GM12878 (cell line): ENCODE results near the gene CATSPERZ. TPM values are rescaled to one million over a fixed set of nuclear protein-coding genes. Genes with fewer than 3 reads are reported as not detected.

Experiments
- ATAC-seq: fragments of 200-7000 bp; cut with Tn5 transposase; 3 replicates; pipeline ENCODE4 v1.9.1; 2020; ENCODE audit warnings: mild to moderate bottlenecking, moderate library complexity
- BruUV-seq: library from RNA; stranded (reverse); fragments of 400-500 nt; replicated peaks from 2 replicates; lab custom pipeline; 2021; lab: Mats Ljungman, UMichigan
- CTCF ChIA-PET: fragments of 300-600 bp; sonication (Branson Sonifier 250); formaldehyde crosslinking; extraction: SDS; loops from one replicate; lab custom pipeline; 2021; ENCODE audit warnings: inconsistent platforms; lab: Yijun Ruan, JAX
- POLR2A ChIA-PET: fragments of 350-600 bp; formaldehyde crosslinking; extraction: SDS; loops from one replicate; lab custom pipeline; 2021; ENCODE audit warnings: inconsistent platforms; lab: Charles Lee
- RAD21 ChIA-PET: fragments of 300-600 bp; sonication (Branson Sonifier 250); formaldehyde crosslinking; loops from one replicate; lab custom pipeline; 2023; ENCODE audit warnings: antibody characterized with exemption; ENCODE audit not compliant: unreplicated experiment; lab: Charles Lee
- SMC1A ChIA-PET: fragments of 300-600 bp; sonication (Branson Sonifier 250); formaldehyde crosslinking; loops from one replicate; lab custom pipeline; 2023; ENCODE audit not compliant: unreplicated experiment, uncharacterized antibody; lab: Charles Lee
- DNase-seq: peaks from one replicate; pipeline ENCODE4 v3.0.0-alpha.2; 2011; ENCODE audit warnings: low read depth, low spot score
- FAIRE-seq: peaks from 3 replicates; lab custom pipeline; 2011; peaks lifted over from hg19 to GRCh38; lab: Jason Lieb, UNC
- H2AFZ ChIP-seq: 2 replicates; pipeline ENCODE4 v1.6.0; 2011; ENCODE audit warnings: low read depth, low read length, control low read depth; ENCODE audit not compliant: control insufficient read depth
- H3K27ac ChIP-seq: 2 replicates; pipeline ENCODE4 v1.5.1; 2011; ENCODE audit warnings: control low read depth; ENCODE audit not compliant: control insufficient read depth, insufficient read depth
- H3K27me3 ChIP-seq, 2 experiments: replicated peaks in 1 of 2; 2 replicates each; pipeline versions ENCODE4 v1.6.0 to v1.6.1; 2011; ENCODE audit warnings: low read length in 1 of 2; ENCODE audit not compliant: control insufficient read depth in 2 of 2, insufficient read depth in 2 of 2
- H3K36me3 ChIP-seq, 2 experiments: 2 replicates each; pipeline ENCODE4 v1.5.1; 2011; ENCODE audit warnings: low read length in 1 of 2; ENCODE audit not compliant: control insufficient read depth in 2 of 2, insufficient read depth in 2 of 2
- H3K4me1 ChIP-seq: 2 replicates; pipeline ENCODE4 v1.6.1; 2011; ENCODE audit warnings: mild to moderate bottlenecking, low read length, moderate library complexity, mixed read lengths; ENCODE audit not compliant: control insufficient read depth, insufficient read depth
- H3K4me2 ChIP-seq: 2 replicates; pipeline ENCODE4 v1.6.0; 2011; ENCODE audit warnings: control low read depth; ENCODE audit not compliant: control insufficient read depth, insufficient read depth
- H3K4me3 ChIP-seq: fragments of 200-600 bp; sonication (generic); 2 replicates; pipeline ENCODE4 v1.5.1; 2016
- H3K79me2 ChIP-seq: 2 replicates; pipeline ENCODE4 v1.6.0; 2011; ENCODE audit warnings: low read length; ENCODE audit not compliant: control insufficient read depth, insufficient read depth
- H3K9ac ChIP-seq: 2 replicates; pipeline ENCODE4 v1.8.0; 2011; ENCODE audit warnings: low read length, control low read depth, mixed read lengths; ENCODE audit not compliant: control insufficient read depth, insufficient read depth
- H3K9me3 ChIP-seq: replicated peaks from 3 replicates; pipeline ENCODE4 v1.5.1; 2011; ENCODE audit warnings: mild to moderate bottlenecking, low read length; ENCODE audit not compliant: control insufficient read depth, insufficient read depth
- H4K20me1 ChIP-seq: 2 replicates; pipeline ENCODE4 v1.6.0; 2011; ENCODE audit not compliant: control insufficient read depth, insufficient read depth
- CTCF ChIP-seq, 3 experiments: IDR thresholded peaks in 2 of 3; conservative IDR thresholded peaks in 1 of 3; 2 replicates each; pipeline ENCODE4 v1.5.1; 2011; ENCODE audit warnings: low read depth in 3 of 3, low read length in 3 of 3, mild to moderate bottlenecking in 3 of 3, control low read depth in 2 of 3, moderate library complexity in 2 of 3, inconsistent platforms in 1 of 3, mixed read lengths in 1 of 3; ENCODE audit not compliant: control insufficient read depth in 2 of 3, insufficient read depth in 1 of 3; ENCODE audit errors: extremely low read depth in 1 of 3
- HDGF ChIP-seq: fragments of 450-650 bp; IDR thresholded peaks from 2 replicates; pipeline ENCODE4 v1.6.1; 2016; ENCODE audit warnings: antibody characterized with exemption
- NKRF ChIP-seq: fragments of 450-650 bp; conservative IDR thresholded peaks from 2 replicates; pipeline ENCODE4 v1.6.1; 2017; ENCODE audit warnings: mild to moderate bottlenecking, moderate library complexity
- SMC3 ChIP-seq: IDR thresholded peaks from 2 replicates; pipeline ENCODE4 v1.6.1; 2011; ENCODE audit warnings: low read length, improper control_type of control experiment, borderline replicate concordance
- TBL1XR1 ChIP-seq: IDR thresholded peaks from 2 replicates; pipeline ENCODE4 v1.6.1; 2012; ENCODE audit warnings: low read depth, low read length, improper control_type of control experiment
- WGBS: methylation state at CpG from one replicate; pipeline ENCODE4 v1.1.6; 2016; ENCODE audit warnings: low lambda C conversion rate; ENCODE audit not compliant: insufficient replicate concordance, insufficient coverage; ENCODE audit errors: missing lambda C conversion rate; 5-methylcytosine and 5-hydroxymethylcytosine counted together
- in situ Hi-C: fragments of 300-500 bp; cut with MboI; formaldehyde crosslinking; loops from 9 replicates; pipeline ENCODE4 v1.14.3; 2018; ENCODE audit warnings: mixed read lengths
- intact Hi-C: fragments of 100-400 bp; cut with micrococcal nuclease; formaldehyde crosslinking; loops from one replicate; pipeline ENCODE4 v1.14.2; 2022; ENCODE audit not compliant: unreplicated experiment
- polyA plus RNA-seq, 11 experiments: library from polyadenylated mRNA; depleted of rRNA in 4 of 11; unstranded in 6 of 11; stranded (reverse) in 5 of 11; fragments of >200 nt; fragmentation: Nextera tagmentation in 4 of 11; fragmentation: Illumina TruSeq in 1 of 11; extraction: Ambion mirVana in 4 of 11; extraction: Trizol in 1 of 11; gene quantifications; 1 replicate in 1 of 11; 2 replicates in 10 of 11; pipeline versions ENCODE4 v1.2.1 to v1.2.3, GENCODE V29; 2011 to 2016; ENCODE audit warnings: inconsistent platforms in 2 of 11, missing spikeins in 2 of 11, low read depth in 1 of 11
- total RNA-seq, 4 experiments: library from RNA; depleted of rRNA in 3 of 4; stranded (reverse); fragments of >200 nt in 3 of 4; fragmentation: Illumina TruSeq in 1 of 4; extraction: Trizol in 1 of 4; gene quantifications; 2 replicates each; pipeline versions ENCODE4 v1.2.1 to v1.2.3, GENCODE V29; 2013 to 2021

Gene CATSPERZ
- total and polyA plus RNA-seq, 10 of the 15 experiments (the other 5 are each of a cell fraction or from before 2014, with no cell fraction given), result 0.12 to 0.31 TPM; not detected in 8

- peak overlapping the region; percentile 99 for H3K4me2 ChIP-seq
- DNase-seq (no peak), ATAC-seq (peak; percentile 31), FAIRE-seq (peak; percentile 66)
- ChIA-PET RAD21 (interaction anchor here (1.7 to 2.7 kb wide), 4 partner anchors 15 to 80 kb away, joined by 7 to 10 read pairs (median 10); partner anchors contain the start of gene FERMT3), SMC1A (interaction anchor here (1.1 to 3.5 kb wide), 5 partner anchors 14 to 80 kb away, joined by 3 to 16 read pairs (median 5); partner anchors contain the start of genes CATSPERZ, PRDX5 and TRMT112), CTCF (interaction anchor here (0.7 to 5.5 kb wide), 5 partner anchors 15 to 81 kb away, joined by 3 to 46 read pairs (median 5); partner anchors contain the start of genes CATSPERZ, ESRRA, PRDX5 and TRMT112), POLR2A (interaction anchor here (1.8 to 6.2 kb wide), 3 partner anchors 15 to 40 kb away, joined by 6 to 92 read pairs (median 10); partner anchors contain the start of genes PRDX5 and TRMT112)
- H4K20me1 ChIP-seq, result no peaks in the 10 kb centered on the region
- WGBS, result 28% methylated on average over 33 of the region's 40 CpGs
- in situ Hi-C loops (no loop called here), intact Hi-C loops (loop anchor here (1.0 kb wide), 1 partner anchor 16 kb away; no protein-coding TSS in a partner anchor)
- peaks cover 15% of the 10 kb centered on the region for H3K79me2 ChIP-seq
- H3K9ac ChIP-seq, result peak overlapping the region; percentile 67
- no TSS peak for BruUV-seq
- no peak overlapping the region; the same call in 1 of the 2 replicates for H3K27ac ChIP-seq
- no peaks in the 10 kb centered on the region; a peak in 2 of 4 replicates for H3K27me3 ChIP-seq
- peaks cover 7% of the 10 kb centered on the region for H3K4me1 ChIP-seq
- no peaks in the 10 kb centered on the region for H3K9me3 ChIP-seq
- H3K36me3 ChIP-seq, result peaks cover 0 to 2% of the 10 kb centered on the region in 2 experiments; a peak in 2 of 4 replicates
- peak overlapping the region; percentile 30; the same call in 1 of the 2 replicates for H2AFZ ChIP-seq
- no peak for TF ChIP-seq TBL1XR1
- TF ChIP-seq CTCF (IDR thresholded peaks at IDR 0.05 in 2 of 3, conservative IDR thresholded peaks at IDR 0.05 in 1 of 3; ENCODE audit: control insufficient read depth in 2 of 3, extremely low read depth in 1 of 3, insufficient read depth in 1 of 3, low read depth in 3 of 3, low read length in 3 of 3), result peak; percentile 26 to 39 (median 34); a peak in 4 of 6 replicates
- TF ChIP-seq HDGF, result 0 out of 2 replicates have a peak, but pooled peaks have one; percentile 27
- peak; percentile 10; the same call in 1 of the 2 replicates for TF ChIP-seq SMC3
- no peak for TF ChIP-seq NKRF
- H3K4me3 ChIP-seq, result peak overlapping the region; percentile 86
Measured at GRCh38 chr11:64285885-64286800, 14.0 kb upstream of the CATSPERZ start.
